Astrocyte (in vitro differentiated cells and primary cell): ENCODE results near the gene ACAA2. TPM values are rescaled to one million over a fixed set of nuclear protein-coding genes. Genes with fewer than 3 reads are reported as not detected.
A peak's percentile ranks its signal among the peaks of the same experiment; 100 is the strongest.
"Not testable (repeated sequence)": the region's sequence is repeated elsewhere in the genome, so short reads cannot be mapped to it uniquely, and the experiment has no call there.

Experiments used
- DNase-seq: peaks from one replicate; pipeline ENCODE4 v3.0.0-alpha.2; 2010; ENCODE audit warnings: low read depth
- FAIRE-seq: peaks from 2 replicates; lab custom pipeline; 2011; peaks lifted over from hg19 to GRCh38; lab: Jason Lieb, UNC
- H2AFZ ChIP-seq: 2 replicates; pipeline ENCODE4 v1.6.0; 2012; ENCODE audit warnings: low read depth, low read length, inconsistent platforms
- H3K27ac ChIP-seq: 2 replicates; pipeline ENCODE4 v1.5.1; 2011; ENCODE audit warnings: low read depth, low read length, inconsistent platforms
- H3K27me3 ChIP-seq: 2 replicates; pipeline ENCODE4 v1.6.0; 2011; ENCODE audit warnings: low read length, inconsistent platforms; ENCODE audit not compliant: insufficient read depth
- H3K36me3 ChIP-seq: 2 replicates; pipeline ENCODE4 v1.5.1; 2011; ENCODE audit warnings: low read length, inconsistent platforms; ENCODE audit not compliant: insufficient read depth
- H3K4me1 ChIP-seq: 2 replicates; pipeline ENCODE4 v1.5.1; 2011; ENCODE audit warnings: low read length, inconsistent platforms; ENCODE audit not compliant: insufficient read depth
- H3K4me2 ChIP-seq: 2 replicates; pipeline ENCODE4 v1.6.0; 2012; ENCODE audit warnings: low read length, inconsistent platforms
- H3K4me3 ChIP-seq: 2 replicates; pipeline ENCODE4 v1.5.1; 2011; ENCODE audit warnings: low read depth, mild to moderate bottlenecking, low read length, inconsistent platforms; ENCODE audit not compliant: insufficient read depth
- H3K79me2 ChIP-seq: 2 replicates; pipeline ENCODE4 v1.6.0; 2012; ENCODE audit warnings: mild to moderate bottlenecking, low read length, inconsistent platforms; ENCODE audit not compliant: insufficient read depth
- H3K9ac ChIP-seq: 2 replicates; pipeline ENCODE4 v1.6.0; 2012; ENCODE audit warnings: mild to moderate bottlenecking, low read length, inconsistent platforms
- H3K9me3 ChIP-seq: 2 replicates; pipeline ENCODE4 v1.5.1; 2012; ENCODE audit warnings: low read depth, mild to moderate bottlenecking, low read length, inconsistent platforms; ENCODE audit not compliant: insufficient read depth
- H4K20me1 ChIP-seq: 2 replicates; pipeline ENCODE4 v1.6.0; 2012; ENCODE audit warnings: low read length, inconsistent platforms; ENCODE audit not compliant: insufficient read depth
- H3K27ac Mint-ChIP-seq: one replicate; pipeline ENCODE4 v1.8.0; 2021; ENCODE audit warnings: mild to moderate bottlenecking, mixed read lengths; ENCODE audit not compliant: unreplicated experiment
- H3K27me3 Mint-ChIP-seq: one replicate; pipeline ENCODE4 v1.8.0; 2021; ENCODE audit warnings: low read depth, mixed read lengths; ENCODE audit not compliant: unreplicated experiment
- H3K36me3 Mint-ChIP-seq: one replicate; pipeline ENCODE4 v1.8.0; 2021; ENCODE audit warnings: low read depth, mixed read lengths; ENCODE audit not compliant: unreplicated experiment
- H3K4me1 Mint-ChIP-seq: one replicate; pipeline ENCODE4 v1.8.0; 2021; ENCODE audit warnings: low read depth, mixed read lengths; ENCODE audit not compliant: unreplicated experiment
- H3K4me3 Mint-ChIP-seq: one replicate; pipeline ENCODE4 v1.8.0; 2021; ENCODE audit warnings: mild to moderate bottlenecking, moderate library complexity, mixed read lengths; ENCODE audit not compliant: unreplicated experiment
- H3K9me3 Mint-ChIP-seq: one replicate; pipeline ENCODE4 v1.8.0; 2021; ENCODE audit warnings: mild to moderate bottlenecking, mixed read lengths; ENCODE audit not compliant: unreplicated experiment
- CTCF ChIP-seq: IDR thresholded peaks from 2 replicates; pipeline ENCODE4 v1.5.1; 2011; ENCODE audit warnings: low read depth, mild to moderate bottlenecking, inconsistent platforms, low read length, moderate library complexity; ENCODE audit not compliant: insufficient read depth
- EZH2 ChIP-seq: IDR thresholded peaks from 2 replicates; pipeline ENCODE4 v1.6.1; 2012; ENCODE audit warnings: mild to moderate bottlenecking, low read length, inconsistent platforms; ENCODE audit not compliant: insufficient read depth
- total RNA-seq: library from RNA; stranded (reverse); gene quantifications from 2 replicates; pipeline ENCODE4 v1.2.1, GENCODE V29; 2021

The ACAA2 gene
- total RNA-seq, 1 donor from 2014 or later, result 66.4 TPM

GRCh38 chr18:49798001-49798400 is 15.3 kb downstream of the ACAA2 start:
- H3K9me3 Mint-ChIP-seq, result peaks cover 2% of the 10 kb centered on the region
- no peaks in the 10 kb centered on the region for H3K27me3 Mint-ChIP-seq
- peaks cover 11% of the 10 kb centered on the region for H3K4me1 Mint-ChIP-seq
- Histone ChIP-seq H3K79me2 (no peaks in the 10 kb centered on the region), H3K36me3 (peaks cover 11% of the 10 kb centered on the region), H3K4me1 (peaks cover 2% of the 10 kb centered on the region), H3K27ac (no peak overlapping the region), H3K27me3 (no peaks in the 10 kb centered on the region), H4K20me1 (no peaks in the 10 kb centered on the region), H3K4me3 (no peak overlapping the region), H3K4me2 (no peak overlapping the region), H2AFZ (no peak overlapping the region), H3K9me3 (no peaks in the 10 kb centered on the region), H3K9ac (no peak overlapping the region)
- H3K27ac Mint-ChIP-seq, result no peak overlapping the region
- peaks cover 16% of the 10 kb centered on the region for H3K36me3 Mint-ChIP-seq
- no peak for FAIRE-seq
- no peak overlapping the region for H3K4me3 Mint-ChIP-seq
- DNase-seq, result no peak
- no peak for TF ChIP-seq CTCF
- TF ChIP-seq EZH2, result no peak

- Mint-ChIP-seq H3K27me3 (no peaks in the 10 kb centered on the region), H3K4me1 (peaks cover 11% of the 10 kb centered on the region), H3K36me3 (peaks cover 13% of the 10 kb centered on the region), H3K4me3 (no peak overlapping the region), H3K27ac (peak overlapping the region; percentile 28), H3K9me3 (peaks cover 2% of the 10 kb centered on the region)
- no peak overlapping the region for H3K9ac ChIP-seq
- H3K4me2 ChIP-seq, result no peak overlapping the region
- DNase-seq, result peak; percentile 26
- no peaks in the 10 kb centered on the region for H4K20me1 ChIP-seq
- H3K27ac ChIP-seq, result no peak overlapping the region
- peaks cover 14% of the 10 kb centered on the region for H3K36me3 ChIP-seq
- H3K79me2 ChIP-seq, result no peaks in the 10 kb centered on the region
- no peaks in the 10 kb centered on the region for H3K27me3 ChIP-seq
- no peak overlapping the region for H2AFZ ChIP-seq
- TF ChIP-seq EZH2 (no peak), CTCF (no peak)
- peaks cover 2% of the 10 kb centered on the region for H3K4me1 ChIP-seq
- FAIRE-seq, result peak; percentile 49
- H3K9me3 ChIP-seq, result no peaks in the 10 kb centered on the region
- H3K4me3 ChIP-seq, result no peak overlapping the region
Observed at GRCh38 chr18:49795612-49796552, 17.5 kb downstream of the ACAA2 start.

GRCh38 chr18:49794743-49795142 is 18.6 kb downstream of the ACAA2 start:
- no peaks in the 10 kb centered on the region for H3K79me2 ChIP-seq
- FAIRE-seq (no peak), DNase-seq (no peak)
- no peak overlapping the region for H3K9ac ChIP-seq
- peaks cover 14% of the 10 kb centered on the region for H3K36me3 ChIP-seq
- H3K27ac ChIP-seq, result no peak overlapping the region
- no peaks in the 10 kb centered on the region for H4K20me1 ChIP-seq
- no peak overlapping the region for H3K4me3 ChIP-seq
- no peaks in the 10 kb centered on the region for H3K27me3 ChIP-seq
- Mint-ChIP-seq H3K36me3 (peaks cover 12% of the 10 kb centered on the region), H3K9me3 (no peaks in the 10 kb centered on the region), H3K4me1 (peaks cover 13% of the 10 kb centered on the region), H3K4me3 (no peak overlapping the region), H3K27me3 (no peaks in the 10 kb centered on the region), H3K27ac (no peak overlapping the region)
- no peak overlapping the region for H2AFZ ChIP-seq
- H3K4me2 ChIP-seq, result no peak overlapping the region
- H3K4me1 ChIP-seq, result peaks cover 2% of the 10 kb centered on the region
- TF ChIP-seq CTCF (no peak), EZH2 (no peak)
- no peaks in the 10 kb centered on the region for H3K9me3 ChIP-seq

- H3K36me3 Mint-ChIP-seq, H4K20me1 ChIP-seq, H3K79me2 ChIP-seq, H2AFZ ChIP-seq, H3K9me3 ChIP-seq, H3K9me3 Mint-ChIP-seq, H3K27ac Mint-ChIP-seq, H3K27me3 ChIP-seq, DNase-seq, H3K9ac ChIP-seq, FAIRE-seq, H3K4me3 Mint-ChIP-seq, H3K4me2 ChIP-seq, H3K27me3 Mint-ChIP-seq, H3K4me3 ChIP-seq, H3K27ac ChIP-seq, H3K4me1 ChIP-seq: not testable (repeated sequence)
- H3K4me1 Mint-ChIP-seq, result peaks cover 18% of the 10 kb centered on the region
- H3K36me3 ChIP-seq, result peaks cover 19% of the 10 kb centered on the region
Observed at GRCh38 chr18:49789560-49790134, 23.7 kb downstream of the ACAA2 start.
